CD4-positive, alpha-beta T cell treated with Interleukin-6 at 100 ng/mL for 8 hours (primary cell): ENCODE data around the gene CD274.
"Not testable (repeated sequence)": the region's sequence is repeated elsewhere in the genome, so short reads cannot be mapped to it uniquely, and the experiment has no call there.

Experiments used
- DNase-seq: peaks from one replicate; pipeline ENCODE4 v3.0.0-alpha.2; 2020; ENCODE audit warnings: mixed read lengths, low spot score

The CD274 gene

GRCh38 chr9:5466766-5467165 lies 16.4 kb downstream of the CD274 start:
- no peak for DNase-seq

DNA sequence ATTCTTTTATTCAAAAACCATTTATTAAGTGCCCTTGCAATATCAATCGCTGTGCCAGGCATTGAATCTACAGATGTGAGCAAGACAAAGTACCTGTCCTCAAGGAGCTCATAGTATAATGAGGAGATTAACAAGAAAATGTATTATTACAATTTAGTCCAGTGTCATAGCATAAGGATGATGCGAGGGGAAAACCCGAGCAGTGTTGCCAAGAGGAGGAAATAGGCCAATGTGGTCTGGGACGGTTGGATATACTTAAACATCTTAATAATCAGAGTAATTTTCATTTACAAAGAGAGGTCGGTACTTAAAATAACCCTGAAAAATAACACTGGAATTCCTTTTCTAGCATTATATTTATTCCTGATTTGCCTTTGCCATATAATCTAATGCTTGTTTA lies 18.5 kb downstream of the CD274 start:
- no peak for DNase-seq

DNA sequence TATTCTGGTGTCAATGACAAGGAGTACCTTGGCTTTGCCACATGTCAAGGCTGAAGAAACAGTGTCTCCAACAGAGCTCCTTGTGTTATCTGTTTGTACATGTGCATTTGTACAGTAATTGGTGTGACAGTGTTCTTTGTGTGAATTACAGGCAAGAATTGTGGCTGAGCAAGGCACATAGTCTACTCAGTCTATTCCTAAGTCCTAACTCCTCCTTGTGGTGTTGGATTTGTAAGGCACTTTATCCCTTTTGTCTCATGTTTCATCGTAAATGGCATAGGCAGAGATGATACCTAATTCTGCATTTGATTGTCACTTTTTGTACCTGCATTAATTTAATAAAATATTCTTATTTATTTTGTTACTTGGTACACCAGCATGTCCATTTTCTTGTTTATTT lies 19.8 kb downstream of the CD274 start:
- DNase-seq, result no peak

GRCh38 chr9:5470816-5471215 lies 20.5 kb downstream of the CD274 start:
- DNase-seq, result no peak

DNA sequence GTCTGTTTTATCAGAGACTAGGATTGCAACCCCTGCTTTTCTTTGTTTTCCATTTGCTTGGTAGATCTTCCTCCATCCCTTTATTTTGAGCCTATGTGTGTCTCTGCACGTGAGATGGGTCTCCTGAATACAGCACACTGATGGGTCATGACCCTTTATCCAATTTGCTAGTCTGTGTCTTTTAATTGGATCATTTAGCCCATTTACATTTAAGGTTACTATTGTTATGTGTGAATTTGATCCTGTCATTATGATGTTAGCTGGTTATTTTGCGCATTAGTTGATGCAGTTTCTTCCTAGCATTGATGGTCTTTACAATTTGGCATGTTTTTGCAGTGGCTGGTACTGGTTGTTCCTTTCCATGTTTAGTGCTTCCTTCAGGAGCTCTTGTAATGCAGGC lies 25.3 kb downstream of the CD274 start:
- DNase-seq, result not testable (repeated sequence)

DNA sequence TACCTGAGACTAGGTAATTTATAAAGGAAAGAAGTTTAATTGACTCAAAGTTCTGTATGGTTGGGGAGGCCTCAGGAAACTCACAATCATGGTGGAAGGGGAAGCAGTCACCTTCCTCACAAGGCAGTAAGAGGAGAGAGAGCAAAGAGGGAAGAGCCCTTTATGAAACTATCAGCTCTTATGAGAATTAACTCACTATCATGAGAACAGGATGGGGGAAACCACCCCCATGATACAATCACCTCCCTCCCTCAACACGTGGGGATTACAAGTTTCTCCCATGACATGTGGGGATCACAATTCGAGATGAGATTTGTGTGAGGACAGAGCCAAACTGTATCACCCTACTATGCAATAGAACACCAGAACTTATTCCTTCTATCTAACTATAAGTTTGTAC lies 27.9 kb downstream of the CD274 start:
- DNase-seq, result no peak

DNA sequence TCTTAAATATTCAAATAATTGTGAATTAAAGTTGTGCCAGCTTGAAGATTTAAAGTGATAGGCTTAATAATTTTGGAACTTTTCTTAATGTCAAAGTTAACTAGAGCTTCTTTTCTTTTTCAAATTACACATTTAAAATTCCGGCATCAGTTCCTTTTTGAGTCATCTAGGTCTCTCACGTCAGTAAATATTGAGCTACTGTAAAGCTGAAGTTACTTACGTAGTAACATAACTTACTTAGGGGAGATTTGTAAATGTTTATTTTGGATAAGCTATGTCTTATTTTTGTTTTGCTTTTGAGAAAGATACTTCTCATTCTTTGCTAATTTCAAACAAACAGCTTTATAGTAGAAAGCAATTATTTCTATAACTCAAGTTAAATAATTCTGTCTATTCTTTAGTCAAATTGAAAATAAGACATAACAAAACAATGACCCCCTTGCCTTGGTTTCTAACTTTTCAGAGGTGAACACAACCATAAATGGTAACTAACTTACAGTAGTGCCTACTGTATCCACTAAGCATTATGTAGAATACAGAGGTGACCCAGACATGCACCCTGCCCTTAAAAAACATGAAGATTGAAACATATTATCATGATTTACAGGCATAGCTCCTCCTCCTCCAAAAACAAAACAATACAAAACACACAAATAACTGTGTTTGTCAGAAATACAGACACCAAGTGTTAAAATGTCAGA lies 29.8 kb downstream of the CD274 start:
- no peak for DNase-seq

- DNase-seq, result no peak
Observed at GRCh38 chr9:5480919-5481318, 30.6 kb downstream of the CD274 start.

GRCh38 chr9:5481322-5482040 lies 31.1 kb downstream of the CD274 start:
- DNase-seq, result no peak

GRCh38 chr9:5482194-5482593 lies 31.9 kb downstream of the CD274 start:
- DNase-seq, result no peak

GRCh38 chr9:5483306-5483705 lies 33.0 kb downstream of the CD274 start:
- no peak for DNase-seq

GRCh38 chr9:5485378-5486085 lies 35.2 kb downstream of the CD274 start:
- no peak for DNase-seq

GRCh38 chr9:5486988-5487387 lies 36.6 kb downstream of the CD274 start:
- no peak for DNase-seq

DNA sequence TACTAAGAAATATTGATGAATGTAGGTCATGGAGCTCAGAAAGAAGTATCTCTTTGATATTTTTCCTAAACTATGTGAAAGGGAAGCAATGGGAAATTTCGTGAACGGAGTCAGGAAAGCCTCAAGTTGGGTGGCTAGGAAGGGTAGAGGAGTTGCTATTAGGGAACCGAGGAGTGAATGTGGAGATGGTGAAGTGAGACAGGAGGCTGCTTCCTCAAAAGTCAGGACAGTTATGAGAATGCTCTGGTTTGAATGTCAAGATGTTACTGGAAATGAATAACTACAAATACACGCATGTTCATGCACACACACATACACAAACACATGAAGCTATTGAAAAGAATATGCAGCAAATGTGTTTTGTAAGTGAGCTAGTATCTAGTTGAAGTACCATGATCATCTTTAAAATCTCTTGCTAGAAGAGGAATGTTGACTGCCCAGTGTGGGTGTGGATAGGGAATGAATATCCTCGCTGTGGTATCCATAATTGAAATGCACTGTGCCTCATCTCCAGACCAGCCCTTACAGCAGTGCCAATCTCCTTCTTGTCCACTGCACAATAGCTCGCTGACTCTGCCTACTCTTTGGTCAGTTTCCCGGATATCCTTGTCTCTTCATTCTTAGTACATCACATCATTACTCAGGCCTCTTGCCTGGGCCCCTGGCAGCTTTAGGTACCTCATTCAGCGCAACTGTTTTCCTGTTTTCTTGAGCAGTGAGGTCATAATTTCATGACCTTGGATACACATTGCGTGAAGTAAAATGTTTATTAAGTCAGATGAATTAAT lies 38.1 kb downstream of the CD274 start:
- no peak for DNase-seq

DNA sequence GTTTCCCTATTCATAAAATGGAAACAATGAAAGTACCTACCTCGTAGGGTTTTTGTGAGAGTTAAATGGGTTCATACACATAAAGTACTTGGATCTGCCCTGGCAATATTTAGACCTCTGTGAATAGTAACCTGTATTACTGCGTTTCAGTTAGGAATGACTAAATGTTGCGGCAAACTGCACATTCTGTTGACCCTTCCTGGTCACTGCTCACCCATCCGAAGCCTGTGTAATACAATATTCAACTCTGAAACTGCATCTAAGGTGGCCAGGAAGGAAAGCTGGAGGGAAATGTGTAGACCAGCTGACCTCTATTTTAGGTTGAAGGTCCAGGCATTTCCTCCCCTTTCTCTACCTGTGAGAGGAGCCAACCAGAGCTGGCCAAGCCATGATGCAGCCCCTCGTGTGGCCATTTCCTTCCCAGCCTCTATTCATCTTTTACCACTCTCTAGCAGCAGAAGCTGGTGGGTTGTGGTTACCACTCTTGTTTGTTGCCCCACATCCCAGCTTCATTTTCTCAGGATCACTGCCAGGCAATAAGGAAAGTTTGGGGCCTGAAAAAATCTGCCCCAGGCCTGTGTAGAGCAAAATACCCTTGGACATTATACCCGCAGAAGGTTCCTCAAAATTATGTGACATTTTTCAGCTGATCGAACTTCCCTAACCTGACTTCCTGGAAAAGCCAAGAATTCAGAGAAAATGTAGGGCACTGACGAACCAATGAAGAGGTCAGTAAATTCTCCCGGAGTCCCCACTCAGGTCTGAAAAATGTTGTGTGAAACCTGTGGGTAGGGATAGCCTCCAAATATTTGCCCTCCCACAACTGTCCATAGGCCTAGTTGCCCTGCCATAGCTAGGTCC lies 39.5 kb downstream of the CD274 start:
- DNase-seq, result no peak

DNA sequence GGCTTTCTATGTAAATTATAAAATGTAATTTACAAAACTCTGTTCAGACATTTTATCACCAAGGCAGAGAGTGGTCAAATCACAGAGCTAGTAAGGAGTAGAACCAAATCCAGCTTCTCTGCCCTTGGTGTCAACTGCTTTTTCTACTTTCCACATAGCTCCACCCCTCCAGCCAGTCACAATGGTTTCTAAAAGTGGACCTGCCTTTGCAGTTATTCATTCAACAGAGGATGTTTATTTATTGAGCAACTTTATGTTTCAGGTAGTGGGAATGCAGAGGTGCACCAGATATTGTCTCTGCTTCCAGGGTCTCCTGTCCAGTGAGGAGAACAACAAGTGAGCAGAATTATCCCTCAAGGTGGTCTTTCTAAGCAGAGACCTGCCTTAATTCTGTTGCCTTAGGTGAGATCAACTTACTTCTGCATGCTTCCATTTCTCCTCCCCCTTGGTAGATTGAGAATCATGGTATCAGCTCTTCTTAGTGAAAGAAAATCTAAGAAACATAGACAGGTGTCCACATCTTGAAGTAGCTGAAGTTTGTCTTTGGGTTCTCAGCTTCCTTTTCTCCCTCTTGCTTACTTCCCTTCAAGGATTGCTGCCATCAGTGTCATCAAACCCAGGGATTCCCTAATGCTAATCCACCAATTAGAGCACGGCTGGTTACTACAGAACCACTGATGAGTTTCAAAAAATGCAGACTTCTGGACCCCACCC lies 42.8 kb downstream of the CD274 start:
- DNase-seq, result no peak

DNA sequence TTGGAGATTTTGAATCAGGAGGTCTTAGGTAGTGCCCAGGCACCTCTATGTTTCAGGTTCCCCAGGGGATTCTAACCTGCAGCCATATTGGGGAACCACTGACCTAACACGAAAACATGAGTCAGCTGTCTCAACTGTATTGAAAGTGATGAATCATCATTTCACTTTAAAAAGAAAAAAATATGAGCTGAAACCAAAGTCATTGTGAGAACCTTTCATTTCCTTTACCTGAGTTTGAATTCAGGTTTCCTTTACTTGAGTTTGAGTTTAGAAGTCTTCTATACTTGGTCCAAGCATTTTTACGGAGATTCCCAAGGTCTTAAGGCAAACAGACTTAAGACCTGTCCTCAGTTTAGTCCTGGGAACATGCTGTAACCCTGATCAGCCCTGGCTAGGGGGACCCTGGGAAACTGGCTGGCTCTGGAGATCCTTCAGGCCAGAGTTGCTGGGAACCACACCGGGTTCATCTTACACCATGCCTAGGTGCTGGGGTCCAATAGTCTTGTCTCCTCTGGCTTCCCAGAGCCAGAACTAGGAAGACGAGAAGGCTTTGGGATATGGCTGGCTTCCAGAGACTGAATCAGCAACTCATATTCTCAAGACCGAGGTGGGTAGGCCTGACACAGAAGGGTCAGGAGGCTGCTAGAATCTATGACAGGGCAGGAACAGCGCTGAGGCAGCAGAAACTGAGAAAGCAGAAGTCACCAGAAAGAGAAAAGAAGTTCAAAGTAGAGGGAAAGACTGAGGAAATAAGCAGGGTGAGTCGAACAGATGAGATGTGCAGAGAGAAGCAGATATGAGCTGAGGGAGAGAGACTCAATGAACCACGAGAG lies 43.6 kb downstream of the CD274 start:
- DNase-seq, result no peak

- not testable (repeated sequence) for DNase-seq
Observed at GRCh38 chr9:5494765-5495164, 44.4 kb downstream of the CD274 start.

DNA sequence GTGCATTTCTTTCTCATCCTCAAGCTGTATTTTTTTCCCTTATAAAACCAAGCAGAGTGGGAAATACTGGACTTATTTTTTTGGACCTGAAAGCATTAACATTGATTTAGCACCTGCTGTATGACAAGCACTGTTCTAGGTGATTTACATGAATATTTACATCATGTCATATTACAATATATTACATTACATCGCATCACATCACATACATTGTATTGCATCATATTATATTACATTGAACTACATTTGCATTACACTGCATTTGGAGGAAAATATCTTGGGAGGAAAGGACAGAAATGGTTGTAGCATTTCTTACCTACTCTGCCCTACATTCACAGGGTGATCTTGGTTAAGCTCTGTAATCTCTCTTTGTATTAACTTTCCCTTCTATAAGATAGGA lies 48.8 kb downstream of the CD274 start:
- no peak for DNase-seq

DNA sequence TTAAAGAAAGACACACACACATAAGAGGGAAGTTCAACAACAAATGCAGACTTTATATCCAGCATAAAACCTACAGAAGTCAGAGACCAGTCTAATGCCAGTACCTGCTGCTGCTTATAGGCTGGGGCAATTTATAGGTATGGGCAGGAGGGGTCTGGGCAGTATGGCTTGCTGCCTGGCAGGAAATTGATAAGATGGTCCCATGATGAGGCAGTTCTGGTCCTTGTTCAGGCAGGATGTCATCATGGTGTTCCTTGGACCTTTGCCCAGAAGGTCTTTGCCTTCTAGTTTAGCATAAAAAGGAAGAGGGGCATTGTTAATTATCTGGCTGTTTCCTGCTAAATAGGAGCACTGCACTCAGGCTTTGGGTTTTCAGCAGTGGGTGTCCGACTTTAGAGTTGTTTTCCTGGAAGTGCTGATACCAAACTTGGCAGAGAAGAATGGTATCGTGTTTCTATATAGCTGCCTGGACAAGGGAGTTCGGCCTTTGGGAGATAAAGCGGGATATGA lies 49.6 kb downstream of the CD274 start:
- no peak for DNase-seq
